Ureter (tissue), 1 donor: ENCODE measurements around the gene CRB2. TPM values are rescaled to one million over a fixed set of nuclear protein-coding genes. Genes with fewer than 3 reads are reported as not detected.

ENCODE experiments used
- DNase-seq: peaks from one replicate; pipeline ENCODE4 v3.0.0-alpha.2; 2020; ENCODE audit warnings: low spot score
- total RNA-seq: library from RNA; stranded (reverse); gene quantifications from one replicate; pipeline ENCODE4 v1.2.4, GENCODE V29; 2023
- donor health status: DM: yes; HTN: yes; CAD: no.

Gene CRB2
- 0.05 TPM for total RNA-seq

GRCh38 chr9:123355761-123356431 is at the start of gene CRB2:
TSS of gene CRB2 (plus strand) at chr9:123356197. CDS start at chr9:123356261, 64 bp downstream.
- DNase-seq, result no peak

- no peak for DNase-seq
These were observed 46.4 kb upstream of the CRB2 start for GRCh38 chr9:123309611-123310010.

GRCh38 chr9:123310551-123311249 is 45.3 kb upstream of the CRB2 start:
- no peak for DNase-seq

GRCh38 chr9:123311250-123311752 is 44.7 kb upstream of the CRB2 start:
- DNase-seq, result no peak

GRCh38 chr9:123312306-123312877 is 43.6 kb upstream of the CRB2 start:
- DNase-seq, result no peak

GRCh38 chr9:123314617-123315016 is 41.4 kb upstream of the CRB2 start:
- no peak for DNase-seq

- DNase-seq, result no peak
These were observed 40.4 kb upstream of the CRB2 start for GRCh38 chr9:123315635-123316034.

- DNase-seq, result no peak
These were observed 39.8 kb upstream of the CRB2 start for GRCh38 chr9:123316053-123316718.

- DNase-seq, result no peak
These were observed 37.8 kb upstream of the CRB2 start for GRCh38 chr9:123318202-123318601.

- DNase-seq, result no peak
These were observed 37.0 kb upstream of the CRB2 start for GRCh38 chr9:123318961-123319421.

- no peak for DNase-seq
These were observed 36.3 kb upstream of the CRB2 start for GRCh38 chr9:123319541-123320339.

GRCh38 chr9:123320814-123321213 is 35.2 kb upstream of the CRB2 start:
- no peak for DNase-seq

GRCh38 chr9:123321616-123322272 is 34.3 kb upstream of the CRB2 start:
- DNase-seq, result no peak

GRCh38 chr9:123322273-123323195 is 33.5 kb upstream of the CRB2 start:
- no peak for DNase-seq

- DNase-seq, result no peak
These were observed 32.6 kb upstream of the CRB2 start for GRCh38 chr9:123323196-123324013.

GRCh38 chr9:123324767-123325183 is 31.2 kb upstream of the CRB2 start:
- no peak for DNase-seq

- no peak for DNase-seq
These were observed 29.8 kb upstream of the CRB2 start for GRCh38 chr9:123326187-123326586.

- DNase-seq, result no peak
These were observed 29.3 kb upstream of the CRB2 start for GRCh38 chr9:123326662-123327093.

GRCh38 chr9:123327697-123328100 is 28.3 kb upstream of the CRB2 start:
- DNase-seq, result peak; percentile 81
